GM12892 (cell line): Measurements from ENCODE around the gene FBXO47.

Source experiments
- POLR2A ChIP-seq: IDR thresholded peaks from 2 replicates; pipeline ENCODE4 v1.6.1; 2011; ENCODE audit warnings: low read depth, low read length, control low read depth
- POLR2AphosphoS5 ChIP-seq: IDR thresholded peaks from 2 replicates; pipeline ENCODE4 v1.6.1; 2011; ENCODE audit warnings: low read depth, low read length, control low read depth

DNA sequence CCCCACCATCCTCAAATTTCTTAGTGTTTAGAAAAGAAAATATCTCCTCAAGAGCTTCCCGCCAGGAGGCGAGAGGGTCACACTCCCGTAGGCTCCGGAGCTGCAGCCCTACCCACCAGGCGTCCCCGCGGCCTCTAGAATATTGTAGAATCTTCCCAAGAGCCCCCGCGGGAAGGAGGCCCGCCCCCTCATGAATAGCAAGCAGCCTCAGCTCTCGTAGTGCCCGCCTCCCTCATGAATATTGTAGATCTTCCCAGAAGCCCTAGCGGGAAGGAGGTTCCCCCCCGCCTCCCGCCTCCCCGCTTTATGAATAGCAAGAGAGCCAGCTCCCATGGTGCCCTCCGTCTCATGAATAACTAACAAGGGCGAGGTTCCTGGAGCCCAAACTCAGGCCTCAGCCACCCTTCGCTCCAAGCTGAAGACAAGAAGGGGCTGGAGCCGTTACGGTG lies at the start of gene FBXO47:
- no peak for TF ChIP-seq POLR2A
- TF ChIP-seq POLR2AphosphoS5, result no peak
